HepG2 (cell line): ENCODE measurements around the gene RTN4. TPM values are rescaled to one million over a fixed set of nuclear protein-coding genes. Genes with fewer than 3 reads are reported as not detected.

Source experiments
- GATAD2A ChIP-seq: IDR thresholded peaks from 2 replicates; pipeline ENCODE4 v1.6.1; 2016
- MAFK ChIP-seq, 2 experiments: IDR thresholded peaks in 1 of 2; conservative IDR thresholded peaks in 1 of 2; 2 replicates each; pipeline ENCODE4 v1.6.1; 2011; ENCODE audit warnings: improper control_type of control experiment in 2 of 2, low read length in 2 of 2
- MIER3 ChIP-seq: IDR thresholded peaks from 2 replicates; pipeline ENCODE4 v1.6.1; 2016; ENCODE audit warnings: missing compliant biosample characterization, borderline replicate concordance
- PAXIP1 ChIP-seq: sonication (generic); formaldehyde crosslinking; conservative IDR thresholded peaks from 2 replicates; pipeline ENCODE4 v1.4.0; 2020; ENCODE audit warnings: mild to moderate bottlenecking, missing genetic modification reagents, moderate library complexity
- ZBTB10 ChIP-seq: sonication (generic); formaldehyde crosslinking; IDR thresholded peaks from 2 replicates; pipeline ENCODE4 v1.4.0; 2020; ENCODE audit warnings: missing genetic modification reagents, borderline replicate concordance
- ZNF552 ChIP-seq: sonication (generic); formaldehyde crosslinking; IDR thresholded peaks from 2 replicates; pipeline ENCODE4 v1.9.0; 2022; ENCODE audit warnings: missing genetic modification reagents, mild to moderate bottlenecking, borderline replicate concordance
- polyA plus RNA-seq, 8 experiments: library from polyadenylated mRNA; depleted of rRNA in 3 of 8; stranded (reverse) in 7 of 8; unstranded in 1 of 8; fragments of >200 nt; fragmentation: Illumina TruSeq in 4 of 8; extraction: Trizol in 4 of 8; gene quantifications; 2 replicates each; pipeline versions ENCODE4 v1.2.1 to v1.2.3, GENCODE V29; 2011 to 2016; ENCODE audit warnings: low read depth in 4 of 8, missing spikeins in 1 of 8, mixed read lengths in 1 of 8; ENCODE audit not compliant: insufficient read depth in 1 of 8
- total RNA-seq, 5 experiments: library from RNA; depleted of rRNA; stranded (reverse); fragments of >200 nt; fragmentation: Illumina TruSeq; extraction: Trizol; gene quantifications; 2 replicates each; pipeline ENCODE4 v1.2.3, GENCODE V29; 2016; ENCODE audit warnings: low read depth in 1 of 5
- TF ChIP-seq, protein P1 (sequence below): sonication (generic); formaldehyde crosslinking; IDR thresholded peaks from 2 replicates; pipeline ENCODE4 v1.4.0; 2020; ENCODE audit warnings: missing genetic modification reagents
- TF ChIP-seq, protein P2 (sequence below): IDR thresholded peaks from 2 replicates; pipeline ENCODE4 v1.6.1; 2016; ENCODE audit warnings: low read depth, missing genetic modification reagents, missing compliant biosample characterization

RTN4 gene
- total and polyA plus RNA-seq, 2 of the 13 experiments (the other 11 are each of a cell fraction or from before 2014, with no cell fraction given), result 98.4 to 133 TPM

DNA sequence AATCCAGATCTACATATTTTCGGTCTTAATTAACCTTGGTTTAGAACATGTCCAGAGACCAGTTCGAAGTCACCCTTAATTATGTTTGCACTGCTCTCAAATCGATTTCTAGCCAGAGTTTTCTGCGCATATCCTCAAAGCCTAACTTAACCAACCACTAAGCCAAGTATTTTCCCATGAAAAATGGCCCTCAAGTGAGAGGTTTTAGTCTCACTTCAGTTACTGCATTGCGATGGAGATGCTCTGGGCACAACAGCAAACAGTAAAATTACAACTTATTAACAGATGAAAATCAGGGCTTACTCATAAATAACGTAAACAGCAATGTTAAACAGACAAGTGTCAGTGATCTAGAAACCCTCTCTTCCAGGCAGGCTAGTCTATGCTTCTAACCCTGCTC is 4.5 kb downstream of the RTN4 start (continued):
- no peak for TF ChIP-seq ZBTB10
- no peak for TF ChIP-seq MAFK (conservative IDR thresholded peaks at IDR 0.05 in 1 of 2, IDR thresholded peaks at IDR 0.05 in 1 of 2; ENCODE audit: low read length in 2 of 2)
- TF ChIP-seq, protein P1, sequence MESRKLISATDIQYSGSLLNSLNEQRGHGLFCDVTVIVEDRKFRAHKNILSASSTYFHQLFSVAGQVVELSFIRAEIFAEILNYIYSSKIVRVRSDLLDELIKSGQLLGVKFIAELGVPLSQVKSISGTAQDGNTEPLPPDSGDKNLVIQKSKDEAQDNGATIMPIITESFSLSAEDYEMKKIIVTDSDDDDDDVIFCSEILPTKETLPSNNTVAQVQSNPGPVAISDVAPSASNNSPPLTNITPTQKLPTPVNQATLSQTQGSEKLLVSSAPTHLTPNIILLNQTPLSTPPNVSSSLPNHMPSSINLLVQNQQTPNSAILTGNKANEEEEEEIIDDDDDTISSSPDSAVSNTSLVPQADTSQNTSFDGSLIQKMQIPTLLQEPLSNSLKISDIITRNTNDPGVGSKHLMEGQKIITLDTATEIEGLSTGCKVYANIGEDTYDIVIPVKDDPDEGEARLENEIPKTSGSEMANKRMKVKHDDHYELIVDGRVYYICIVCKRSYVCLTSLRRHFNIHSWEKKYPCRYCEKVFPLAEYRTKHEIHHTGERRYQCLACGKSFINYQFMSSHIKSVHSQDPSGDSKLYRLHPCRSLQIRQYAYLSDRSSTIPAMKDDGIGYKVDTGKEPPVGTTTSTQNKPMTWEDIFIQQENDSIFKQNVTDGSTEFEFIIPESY (CRISPR knock-in tag), result 0 out of 2 replicates have a peak, but pooled peaks have one; percentile 9
- TF ChIP-seq, protein P2, sequence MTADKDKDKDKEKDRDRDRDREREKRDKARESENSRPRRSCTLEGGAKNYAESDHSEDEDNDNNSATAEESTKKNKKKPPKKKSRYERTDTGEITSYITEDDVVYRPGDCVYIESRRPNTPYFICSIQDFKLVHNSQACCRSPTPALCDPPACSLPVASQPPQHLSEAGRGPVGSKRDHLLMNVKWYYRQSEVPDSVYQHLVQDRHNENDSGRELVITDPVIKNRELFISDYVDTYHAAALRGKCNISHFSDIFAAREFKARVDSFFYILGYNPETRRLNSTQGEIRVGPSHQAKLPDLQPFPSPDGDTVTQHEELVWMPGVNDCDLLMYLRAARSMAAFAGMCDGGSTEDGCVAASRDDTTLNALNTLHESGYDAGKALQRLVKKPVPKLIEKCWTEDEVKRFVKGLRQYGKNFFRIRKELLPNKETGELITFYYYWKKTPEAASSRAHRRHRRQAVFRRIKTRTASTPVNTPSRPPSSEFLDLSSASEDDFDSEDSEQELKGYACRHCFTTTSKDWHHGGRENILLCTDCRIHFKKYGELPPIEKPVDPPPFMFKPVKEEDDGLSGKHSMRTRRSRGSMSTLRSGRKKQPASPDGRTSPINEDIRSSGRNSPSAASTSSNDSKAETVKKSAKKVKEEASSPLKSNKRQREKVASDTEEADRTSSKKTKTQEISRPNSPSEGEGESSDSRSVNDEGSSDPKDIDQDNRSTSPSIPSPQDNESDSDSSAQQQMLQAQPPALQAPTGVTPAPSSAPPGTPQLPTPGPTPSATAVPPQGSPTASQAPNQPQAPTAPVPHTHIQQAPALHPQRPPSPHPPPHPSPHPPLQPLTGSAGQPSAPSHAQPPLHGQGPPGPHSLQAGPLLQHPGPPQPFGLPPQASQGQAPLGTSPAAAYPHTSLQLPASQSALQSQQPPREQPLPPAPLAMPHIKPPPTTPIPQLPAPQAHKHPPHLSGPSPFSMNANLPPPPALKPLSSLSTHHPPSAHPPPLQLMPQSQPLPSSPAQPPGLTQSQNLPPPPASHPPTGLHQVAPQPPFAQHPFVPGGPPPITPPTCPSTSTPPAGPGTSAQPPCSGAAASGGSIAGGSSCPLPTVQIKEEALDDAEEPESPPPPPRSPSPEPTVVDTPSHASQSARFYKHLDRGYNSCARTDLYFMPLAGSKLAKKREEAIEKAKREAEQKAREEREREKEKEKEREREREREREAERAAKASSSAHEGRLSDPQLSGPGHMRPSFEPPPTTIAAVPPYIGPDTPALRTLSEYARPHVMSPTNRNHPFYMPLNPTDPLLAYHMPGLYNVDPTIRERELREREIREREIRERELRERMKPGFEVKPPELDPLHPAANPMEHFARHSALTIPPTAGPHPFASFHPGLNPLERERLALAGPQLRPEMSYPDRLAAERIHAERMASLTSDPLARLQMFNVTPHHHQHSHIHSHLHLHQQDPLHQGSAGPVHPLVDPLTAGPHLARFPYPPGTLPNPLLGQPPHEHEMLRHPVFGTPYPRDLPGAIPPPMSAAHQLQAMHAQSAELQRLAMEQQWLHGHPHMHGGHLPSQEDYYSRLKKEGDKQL, result no peak
- peak; percentile 17; the same call in 1 of the 2 replicates for TF ChIP-seq GATAD2A
- no peak for TF ChIP-seq MIER3 (CRISPR knock-in tag)
- TF ChIP-seq PAXIP1 (CRISPR knock-in tag), result peak; percentile 61
- no peak for TF ChIP-seq ZNF552 (CRISPR knock-in tag)
